ENCODE measurements around the gene HSF2BP. TPM values are rescaled to one million over a fixed set of nuclear protein-coding genes. Genes with fewer than 3 reads are reported as not detected.
A peak's percentile ranks its signal among the peaks of the same experiment; 100 is the strongest.
"Not testable (repeated sequence)": the region's sequence is repeated elsewhere in the genome, so short reads cannot be mapped to it uniquely, and the experiment has no call there.

Gene HSF2BP
- total RNA-seq, 1 donor from 2014 or later: 3.4 TPM

- Mint-ChIP-seq H3K36me3 (ENCODE audit: unreplicated experiment) (peaks cover 2% of the 10 kb centered on the region), H3K27me3 (ENCODE audit: unreplicated experiment) (no peaks in the 10 kb centered on the region), H3K4me3 (ENCODE audit: unreplicated experiment) (no peak overlapping the region), H3K9me3 (ENCODE audit: unreplicated experiment) (no peaks in the 10 kb centered on the region), H3K4me1 (ENCODE audit: unreplicated experiment) (peaks cover 27% of the 10 kb centered on the region), H3K27ac (ENCODE audit: unreplicated experiment) (peak overlapping the region; percentile 62)
- DNase-seq (ENCODE audit: extremely low spot score, unreplicated experiment): no peak
- TF ChIP-seq CTCF (IDR thresholded peaks at IDR 0.05): no peak
Measured at GRCh38 chr21:43658088-43658741, 1.1 kb downstream of the HSF2BP start.

- Mint-ChIP-seq H3K27ac (ENCODE audit: unreplicated experiment) (no peak overlapping the region), H3K9me3 (ENCODE audit: unreplicated experiment) (no peaks in the 10 kb centered on the region), H3K27me3 (ENCODE audit: unreplicated experiment) (no peaks in the 10 kb centered on the region), H3K4me3 (ENCODE audit: unreplicated experiment) (no peak overlapping the region), H3K36me3 (ENCODE audit: unreplicated experiment) (peaks cover 2% of the 10 kb centered on the region), H3K4me1 (ENCODE audit: unreplicated experiment) (peaks cover 27% of the 10 kb centered on the region)
- DNase-seq (ENCODE audit: extremely low spot score, unreplicated experiment): no peak
- no peak for TF ChIP-seq CTCF (IDR thresholded peaks at IDR 0.05)
Measured at GRCh38 chr21:43657355-43658087, 1.8 kb downstream of the HSF2BP start.

GRCh38 chr21:43654806-43655489 lies 4.3 kb downstream of the HSF2BP start:
- Mint-ChIP-seq H3K27ac (ENCODE audit: unreplicated experiment) (no peak overlapping the region), H3K9me3 (ENCODE audit: unreplicated experiment) (no peaks in the 10 kb centered on the region), H3K4me1 (ENCODE audit: unreplicated experiment) (peaks cover 7% of the 10 kb centered on the region), H3K4me3 (ENCODE audit: unreplicated experiment) (no peak overlapping the region), H3K36me3 (ENCODE audit: unreplicated experiment) (peaks cover 2% of the 10 kb centered on the region), H3K27me3 (ENCODE audit: unreplicated experiment) (no peaks in the 10 kb centered on the region)
- no peak for TF ChIP-seq CTCF (IDR thresholded peaks at IDR 0.05)
- DNase-seq (ENCODE audit: extremely low spot score, unreplicated experiment): no peak

- no peak for TF ChIP-seq CTCF (IDR thresholded peaks at IDR 0.05)
- Mint-ChIP-seq H3K4me1 (ENCODE audit: unreplicated experiment) (no peaks in the 10 kb centered on the region), H3K27ac (ENCODE audit: unreplicated experiment) (no peak overlapping the region), H3K36me3 (ENCODE audit: unreplicated experiment) (peaks cover 2% of the 10 kb centered on the region), H3K9me3 (ENCODE audit: unreplicated experiment) (no peaks in the 10 kb centered on the region), H3K27me3 (ENCODE audit: unreplicated experiment) (no peaks in the 10 kb centered on the region), H3K4me3 (ENCODE audit: unreplicated experiment) (no peak overlapping the region)
- no peak for DNase-seq (ENCODE audit: extremely low spot score, unreplicated experiment)
Measured at GRCh38 chr21:43653626-43654025, 5.7 kb downstream of the HSF2BP start.

- no peaks in the 10 kb centered on the region for H3K27me3 Mint-ChIP-seq (ENCODE audit: unreplicated experiment)
- no peaks in the 10 kb centered on the region for H3K9me3 Mint-ChIP-seq (ENCODE audit: unreplicated experiment)
- no peak overlapping the region for H3K27ac Mint-ChIP-seq (ENCODE audit: unreplicated experiment)
- H3K36me3 Mint-ChIP-seq (ENCODE audit: unreplicated experiment): peaks cover 2% of the 10 kb centered on the region
- no peaks in the 10 kb centered on the region for H3K4me1 Mint-ChIP-seq (ENCODE audit: unreplicated experiment)
- no peak for TF ChIP-seq CTCF (IDR thresholded peaks at IDR 0.05)
- H3K4me3 Mint-ChIP-seq (ENCODE audit: unreplicated experiment): no peak overlapping the region
- DNase-seq (ENCODE audit: extremely low spot score, unreplicated experiment): no peak
Measured at GRCh38 chr21:43652616-43653015, 6.7 kb downstream of the HSF2BP start.

GRCh38 chr21:43651926-43652325 lies 7.4 kb downstream of the HSF2BP start:
- H3K27me3 Mint-ChIP-seq (ENCODE audit: unreplicated experiment); DNase-seq (ENCODE audit: extremely low spot score, unreplicated experiment); H3K27ac Mint-ChIP-seq (ENCODE audit: unreplicated experiment); H3K4me1 Mint-ChIP-seq (ENCODE audit: unreplicated experiment); H3K36me3 Mint-ChIP-seq (ENCODE audit: unreplicated experiment); H3K4me3 Mint-ChIP-seq (ENCODE audit: unreplicated experiment); H3K9me3 Mint-ChIP-seq (ENCODE audit: unreplicated experiment): not testable (repeated sequence)
